AG04450 (cell line): ENCODE data around the gene CD69. TPM values are rescaled to one million over a fixed set of nuclear protein-coding genes. Genes with fewer than 3 reads are reported as not detected.

Experiments
- CTCF ChIA-PET: fragments of 300-600, 350-600 bp; formaldehyde crosslinking; extraction: SDS; loops from one replicate; lab custom pipeline; 2022; ENCODE audit warnings: antibody characterized with exemption, inconsistent platforms; lab: Charles Lee
- POLR2A ChIA-PET: fragments of 350-600 bp; formaldehyde crosslinking; extraction: SDS; loops from one replicate; lab custom pipeline; 2021; ENCODE audit warnings: antibody characterized with exemption, inconsistent platforms; lab: Yijun Ruan, JAX
- DNase-seq: peaks from one replicate; pipeline ENCODE4 v3.0.0-alpha.2; 2011; ENCODE audit warnings: low read depth, low spot score
- H3K27ac ChIP-seq: one replicate; pipeline ENCODE4 v1.5.1; 2012; ENCODE audit warnings: low read depth, low read length, control low read depth
- H3K27me3 ChIP-seq: one replicate; pipeline ENCODE4 v1.6.0; 2012; ENCODE audit warnings: low read length; ENCODE audit not compliant: control insufficient read depth, insufficient read depth
- H3K4me3 ChIP-seq: 2 replicates; pipeline ENCODE4 v1.5.1; 2011; ENCODE audit warnings: mild to moderate bottlenecking, low read depth, low read length, control low read depth
- H3K9me3 ChIP-seq: 2 replicates; pipeline ENCODE4 v1.5.1; 2012; ENCODE audit warnings: low read length; ENCODE audit not compliant: control insufficient read depth, insufficient read depth
- CTCF ChIP-seq: IDR thresholded peaks from 2 replicates; pipeline ENCODE4 v1.5.1; 2011; ENCODE audit warnings: low read depth, low read length, control low read depth, inconsistent platforms
- polyA plus RNA-seq: library from polyadenylated mRNA; depleted of rRNA; stranded (reverse); fragments of >200 nt; gene quantifications from 2 replicates; pipeline ENCODE4 v1.2.3, GENCODE V29; 2011

The CD69 gene
- polyA plus RNA-seq, 1 experiment: not detected

DNA sequence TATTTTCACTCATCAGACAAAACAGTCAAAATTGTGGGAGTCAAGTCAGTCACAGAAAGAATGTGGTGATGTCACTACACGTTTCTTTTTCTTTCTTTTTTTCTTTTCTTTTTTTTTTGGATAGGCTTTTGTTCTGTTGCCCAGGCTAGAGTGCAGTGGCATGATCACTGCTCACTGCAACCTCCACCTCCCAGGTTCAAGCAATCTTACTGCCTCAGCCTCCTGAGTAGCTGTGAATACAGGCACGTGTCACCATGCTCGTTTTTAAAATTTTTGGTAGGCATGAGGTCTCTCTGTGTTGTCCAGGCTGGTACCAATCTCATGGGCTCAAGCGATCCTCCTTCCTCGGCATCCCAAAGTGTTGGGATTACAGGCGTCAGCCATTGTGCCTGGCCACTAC lies 30.1 kb downstream of the CD69 start:
- POLR2A ChIA-PET: no interaction called here
- H3K27ac ChIP-seq: no peak overlapping the region
- CTCF ChIA-PET: interaction anchor here (1.4 to 2.8 kb wide), 4 partner anchors 12 to 97 kb away, joined by 4 to 25 read pairs (median 4); no protein-coding TSS in a partner anchor
- no peaks in the 10 kb centered on the region for H3K27me3 ChIP-seq
- no peak overlapping the region for H3K4me3 ChIP-seq
- no peak for DNase-seq
- H3K9me3 ChIP-seq: no peaks in the 10 kb centered on the region
- TF ChIP-seq CTCF: no peak

GRCh38 chr12:9730011-9730410 lies 30.7 kb downstream of the CD69 start:
- ChIA-PET POLR2A (no interaction called here), CTCF (interaction anchor here (1.4 to 2.8 kb wide), 4 partner anchors 12 to 96 kb away, joined by 4 to 25 read pairs (median 4); no protein-coding TSS in a partner anchor)
- Histone ChIP-seq H3K27ac (no peak overlapping the region), H3K4me3 (no peak overlapping the region), H3K9me3 (no peaks in the 10 kb centered on the region), H3K27me3 (no peaks in the 10 kb centered on the region)
- DNase-seq: no peak
- TF ChIP-seq CTCF: no peak

DNA sequence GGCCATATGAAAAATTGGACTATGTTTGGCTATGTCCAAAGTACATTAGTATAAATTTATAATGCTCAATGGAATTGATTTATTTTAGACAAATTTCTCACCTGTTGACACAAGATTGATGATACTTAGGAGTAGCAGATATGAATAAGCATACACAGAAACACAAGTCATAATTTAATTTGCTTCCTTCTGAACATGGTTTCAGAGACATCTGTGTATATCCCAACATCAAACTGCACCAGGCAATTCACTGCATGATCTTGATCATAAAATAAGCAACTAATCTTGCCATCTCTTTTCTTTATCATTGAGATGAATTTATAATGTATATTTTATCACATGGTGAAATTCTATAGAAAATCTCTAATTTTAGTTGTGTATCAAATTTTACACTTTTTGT lies 31.6 kb downstream of the CD69 start:
- TF ChIP-seq CTCF: no peak
- POLR2A ChIA-PET: interaction anchor here (0.6 kb wide), 1 partner anchor 921 kb away, joined by 4 read pairs; no protein-coding TSS in a partner anchor

GRCh38 chr12:9727813-9728212 lies 32.9 kb downstream of the CD69 start:
- Histone ChIP-seq H3K9me3 (no peaks in the 10 kb centered on the region), H3K27ac (no peak overlapping the region), H3K4me3 (no peak overlapping the region), H3K27me3 (no peaks in the 10 kb centered on the region)
- no peak for TF ChIP-seq CTCF
- no peak for DNase-seq
- POLR2A ChIA-PET: no interaction called here
- CTCF ChIA-PET: no interaction called here

More for the DNA sequence above, 31.6 kb downstream of the CD69 start:
- no peaks in the 10 kb centered on the region for H3K27me3 ChIP-seq
- H3K9me3 ChIP-seq: no peaks in the 10 kb centered on the region
- no peak for DNase-seq
- H3K4me3 ChIP-seq: no peak overlapping the region
- CTCF ChIA-PET: interaction anchor here (1.9 to 2.8 kb wide), 3 partner anchors 13 to 21 kb away, joined by 4 to 25 read pairs (median 5); no protein-coding TSS in a partner anchor
- H3K27ac ChIP-seq: no peak overlapping the region

- TF ChIP-seq CTCF: no peak
- no peak overlapping the region for H3K27ac ChIP-seq
- H3K9me3 ChIP-seq: no peaks in the 10 kb centered on the region
- H3K27me3 ChIP-seq: no peaks in the 10 kb centered on the region
- H3K4me3 ChIP-seq: no peak overlapping the region
- ChIA-PET CTCF (interaction anchor here (1.2 to 2.5 kb wide), 4 partner anchors 16 to 25 kb away, joined by 4 to 16 read pairs (median 10); no protein-coding TSS in a partner anchor), POLR2A (no interaction called here)
- DNase-seq: no peak
Observed at GRCh38 chr12:9725213-9725870, 35.4 kb downstream of the CD69 start.
